Transverse colon (tissue), 4 donors: ENCODE data around the gene TEAD3. TPM values are rescaled to one million over a fixed set of nuclear protein-coding genes. Genes with fewer than 3 reads are reported as not detected.

ENCODE experiments used
- DNase-seq: peaks from one replicate; pipeline ENCODE4 v3.0.0-alpha.2; 2019
- H3K27ac ChIP-seq, 4 donors: fragments of 200-600 bp; sonication (generic); 2 replicates each; pipeline ENCODE4 v1.5.1; 2016 to 2018; ENCODE audit warnings: inconsistent platforms in 4 of 4
- H3K27me3 ChIP-seq: fragments of 200-600 bp; sonication (generic); 2 replicates; pipeline ENCODE4 v1.5.1; 2017; ENCODE audit warnings: inconsistent platforms
- H3K36me3 ChIP-seq, 4 donors: fragments of 200-600 bp; sonication (generic); 2 replicates each; pipeline ENCODE4 v1.5.1; 2017 to 2019; ENCODE audit warnings: inconsistent platforms in 4 of 4
- H3K4me1 ChIP-seq, 4 donors: fragments of 200-600 bp; sonication (generic); 2 replicates each; pipeline ENCODE4 v1.5.1; 2017 to 2020; ENCODE audit warnings: inconsistent platforms in 4 of 4
- H3K4me3 ChIP-seq, 4 donors: fragments of 200-600 bp; sonication (generic); 1 replicate in 1 of 4; 2 replicates in 3 of 4; pipeline versions ENCODE4 v1.5.1 to v1.6.1; 2017 to 2019; ENCODE audit warnings: inconsistent platforms in 4 of 4
- H3K9me3 ChIP-seq, 2 donors: fragments of 200-600 bp; sonication (generic); 2 replicates each; pipeline ENCODE4 v1.5.1; 2017 to 2019; ENCODE audit warnings: inconsistent platforms in 2 of 2
- CTCF ChIP-seq, 5 experiments: fragments of 200-600 bp in 3 of 5; fragments of 450-650 bp in 2 of 5; sonication (generic) in 3 of 5; IDR thresholded peaks; 1 replicate in 2 of 5; 2 replicates in 3 of 5; pipeline ENCODE4 v1.5.1; 2016 to 2017; ENCODE audit warnings: antibody characterized with exemption in 5 of 5, inconsistent platforms in 3 of 5, mild to moderate bottlenecking in 2 of 5, moderate library complexity in 1 of 5
- EP300 ChIP-seq: sonication (generic); formaldehyde crosslinking; IDR thresholded peaks from one replicate; pipeline ENCODE4 v1.6.1; 2017; ENCODE audit warnings: antibody characterized with exemption, low read depth
- POLR2A ChIP-seq: fragments of 450-650 bp; IDR thresholded peaks from one replicate; pipeline ENCODE4 v1.6.1; 2016; ENCODE audit warnings: antibody characterized with exemption, mild to moderate bottlenecking, moderate library complexity
- POLR2AphosphoS5 ChIP-seq, 3 donors: sonication (generic); formaldehyde crosslinking; IDR thresholded peaks; one replicate each; pipeline ENCODE4 v1.6.1; 2016; ENCODE audit warnings: antibody characterized with exemption in 3 of 3
- WGBS, 2 donors: methylation state at CpG; one replicate each; pipeline ENCODE4 v1.1.5; 2018; ENCODE audit warnings: low coverage in 1 of 2; 5-methylcytosine and 5-hydroxymethylcytosine counted together
- in situ Hi-C, 4 donors: fragments of 200-750 bp; cut with MboI; loops; one replicate each; pipeline versions ENCODE4 v1.15.0 to v1.15.1; 2017; ENCODE audit warnings: low sequenced_read_pairs in 3 of 4, low pct_ligation_motif_present in 1 of 4, low pct_unique_long_range_greater_than_20kb in 1 of 4
- intact Hi-C: fragments of 100-400 bp; cut with DNase I; formaldehyde crosslinking; loops from one replicate; pipeline ENCODE4 v1.15.1; 2023; ENCODE audit warnings: low total_unique reads
- total RNA-seq, 4 donors: library from RNA; depleted of rRNA; stranded (reverse); fragments of >200 nt; gene quantifications; one replicate each; pipeline ENCODE4 v1.1.0, GENCODE V29; 2016

The TEAD3 gene
- total RNA-seq, 4 donors from 2014 or later = 23.0 to 67.7 (median 25.3) TPM

GRCh38 chr6:35506536-35506935 lies 9.7 kb upstream of the TEAD3 start:
- WGBS, 2 donors = 89 to 97% methylated on average over 3 of the region's 3 CpGs
- Histone ChIP-seq H3K4me3 (no peak overlapping the region), H3K4me1 (peaks cover 0 to under 1% (median 0%) of the 10 kb centered on the region in 4 donors), H3K27ac (no peak overlapping the region), H3K27me3 (peaks cover 54% of the 10 kb centered on the region), H3K9me3 (no peaks in the 10 kb centered on the region), H3K36me3 (no peaks in the 10 kb centered on the region)
- intact Hi-C loops (no loop called here), in situ Hi-C loops (no loop called here)
- DNase-seq = no peak
- TF ChIP-seq POLR2A (no peak), EP300 (no peak), POLR2AphosphoS5 (IDR thresholded peaks at IDR 0.05) (no peak), CTCF (IDR thresholded peaks at IDR 0.05) (no peak)

GRCh38 chr6:35505999-35506412 lies 9.1 kb upstream of the TEAD3 start:
- Histone ChIP-seq H3K4me3 (no peak overlapping the region), H3K36me3 (no peaks in the 10 kb centered on the region), H3K27ac (no peak overlapping the region), H3K9me3 (no peaks in the 10 kb centered on the region), H3K27me3 (peaks cover 49% of the 10 kb centered on the region), H3K4me1 (no peaks in the 10 kb centered on the region)
- TF ChIP-seq CTCF (IDR thresholded peaks at IDR 0.05) (no peak), POLR2A (no peak), EP300 (no peak), POLR2AphosphoS5 (IDR thresholded peaks at IDR 0.05) (no peak)
- in situ Hi-C loops (no loop called here), intact Hi-C loops (no loop called here)
- WGBS, 2 donors = 69% methylated on average over 19 of the region's 21 CpGs; no CpG with 5 or more reads in 1 of the 2 donors
- DNase-seq = no peak

GRCh38 chr6:35503534-35503933 lies 6.7 kb upstream of the TEAD3 start:
- no peak for DNase-seq
- WGBS, 2 donors = 54 to 60% methylated on average over 1 to 15 of the region's 15 CpGs
- intact Hi-C loops (no loop called here), in situ Hi-C loops (no loop called here)
- H3K4me3 ChIP-seq = no peak overlapping the region
- H3K9me3 ChIP-seq = no peaks in the 10 kb centered on the region
- no peak overlapping the region for H3K27ac ChIP-seq
- H3K27me3 ChIP-seq = peaks cover 27% of the 10 kb centered on the region
- TF ChIP-seq POLR2AphosphoS5 (IDR thresholded peaks at IDR 0.05) (no peak), POLR2A (no peak), EP300 (no peak), CTCF (IDR thresholded peaks at IDR 0.05) (no peak)
- H3K4me1 ChIP-seq = peaks cover 0 to under 1% (median 0%) of the 10 kb centered on the region in 4 donors
- no peaks in the 10 kb centered on the region for H3K36me3 ChIP-seq

- 83 to 100% methylated on average over 1 to 2 of the region's 2 CpGs for WGBS, 2 donors
- peaks cover 0 to 12% (median 11%) of the 10 kb centered on the region in 4 donors for H3K4me1 ChIP-seq
- H3K9me3 ChIP-seq = no peaks in the 10 kb centered on the region
- no peaks in the 10 kb centered on the region for H3K36me3 ChIP-seq
- no peak for DNase-seq
- H3K4me3 ChIP-seq = no peak overlapping the region
- intact Hi-C loops (no loop called here), in situ Hi-C loops (no loop called here)
- H3K27ac ChIP-seq = no peak overlapping the region
- peaks cover 29% of the 10 kb centered on the region for H3K27me3 ChIP-seq
- TF ChIP-seq POLR2AphosphoS5 (IDR thresholded peaks at IDR 0.05) (no peak), CTCF (IDR thresholded peaks at IDR 0.05) (no peak), POLR2A (no peak)
These were observed 4.9 kb upstream of the TEAD3 start for GRCh38 chr6:35501784-35502183.
